HEK293 (cell line): Measurements from ENCODE around the gene WNT4.

Source experiments
- CTCF ChIA-PET: fragments of 350-600 bp; formaldehyde crosslinking; extraction: SDS; loops from one replicate; lab custom pipeline; 2021; ENCODE audit warnings: antibody characterized with exemption; lab: Yijun Ruan, JAX
- POLR2A ChIA-PET: fragments of 300-600 bp; formaldehyde crosslinking; extraction: SDS; loops from one replicate; lab custom pipeline; 2020; ENCODE audit warnings: antibody characterized with exemption, inconsistent platforms; lab: Yijun Ruan, JAX
- H3K27ac ChIP-seq: fragments of 200-500 bp; sonication (Bioruptor generic); 2 replicates; pipeline ENCODE4 v1.5.1; 2014; ENCODE audit warnings: low read depth, low read length, control low read depth, inconsistent platforms; ENCODE audit errors: extremely low read depth
- H3K36me3 ChIP-seq, 2 experiments: fragments of 200-500 bp in 1 of 2; sonication (Bioruptor generic) in 1 of 2; 1 replicate in 1 of 2; 2 replicates in 1 of 2; pipeline ENCODE4 v1.5.1; 2014 to 2017; ENCODE audit warnings: inconsistent platforms in 2 of 2, low read length in 2 of 2; ENCODE audit not compliant: control insufficient read depth in 2 of 2, insufficient read depth in 1 of 2
- H3K4me1 ChIP-seq: fragments of 200-500 bp; sonication (Bioruptor generic); 2 replicates; pipeline ENCODE4 v1.5.1; 2014; ENCODE audit warnings: mild to moderate bottlenecking, low read length, inconsistent platforms; ENCODE audit not compliant: control insufficient read depth, insufficient read depth
- H3K4me3 ChIP-seq: 2 replicates; pipeline ENCODE4 v1.5.1; 2011; ENCODE audit warnings: low read depth, mild to moderate bottlenecking, control low read depth, low read length, moderate library complexity
- H3K9me3 ChIP-seq: fragments of 200-500 bp; sonication (Bioruptor generic); 2 replicates; pipeline ENCODE4 v1.5.1; 2014; ENCODE audit warnings: low read depth, low read length, inconsistent platforms; ENCODE audit not compliant: control insufficient read depth, insufficient read depth
- BCL11B ChIP-seq: fragments of 450-650 bp; formaldehyde crosslinking; IDR thresholded peaks from 2 replicates; pipeline ENCODE4 v1.5.1; 2016; ENCODE audit warnings: low read depth, missing biosample characterization, missing genetic modification characterization
- EGR2 ChIP-seq: fragments of 450-650 bp; formaldehyde crosslinking; IDR thresholded peaks from 2 replicates; pipeline ENCODE4 v1.5.1; 2016; ENCODE audit warnings: low read depth, missing biosample characterization, missing genetic modification characterization
- SCRT2 ChIP-seq: fragments of 450-650 bp; formaldehyde crosslinking; IDR thresholded peaks from 2 replicates; pipeline ENCODE4 v1.5.1; 2016; ENCODE audit warnings: missing biosample characterization, missing genetic modification characterization
- WT1 ChIP-seq: fragments of 450-650 bp; formaldehyde crosslinking; IDR thresholded peaks from 2 replicates; pipeline ENCODE4 v1.5.1; 2016; ENCODE audit warnings: missing biosample characterization, missing genetic modification characterization
- ZNF561 ChIP-seq: fragments of 450-650 bp; IDR thresholded peaks from 2 replicates; pipeline ENCODE4 v1.5.1; 2018; ENCODE audit warnings: missing biosample characterization, missing genetic modification characterization, borderline replicate concordance
- ZNF629 ChIP-seq: fragments of 450-650 bp; formaldehyde crosslinking; IDR thresholded peaks from 2 replicates; pipeline ENCODE4 v1.5.1; 2017; ENCODE audit warnings: missing biosample characterization, missing genetic modification characterization
- ZNF747 ChIP-seq: fragments of 450-650 bp; formaldehyde crosslinking; IDR thresholded peaks from 2 replicates; pipeline ENCODE4 v1.5.1; 2016; ENCODE audit warnings: missing biosample characterization, missing genetic modification characterization
- ZNF830 ChIP-seq: fragments of 450-650 bp; IDR thresholded peaks from 2 replicates; pipeline ENCODE4 v1.5.0; 2018; ENCODE audit warnings: missing biosample characterization, missing genetic modification characterization, low read depth, mild to moderate bottlenecking, moderate library complexity
- ZSCAN16 ChIP-seq: fragments of 450-650 bp; formaldehyde crosslinking; IDR thresholded peaks from 2 replicates; pipeline ENCODE4 v1.5.1; 2016; ENCODE audit warnings: missing biosample characterization, missing genetic modification characterization
- ZSCAN30 ChIP-seq: fragments of 450-650 bp; IDR thresholded peaks from 2 replicates; pipeline ENCODE4 v1.5.1; 2018; ENCODE audit warnings: missing biosample characterization, mild to moderate bottlenecking, missing genetic modification characterization, moderate library complexity
- TF ChIP-seq, protein P1 (sequence below): fragments of 450-650 bp; formaldehyde crosslinking; IDR thresholded peaks from 2 replicates; pipeline ENCODE4 v1.5.1; 2016; ENCODE audit warnings: missing biosample characterization, missing genetic modification characterization
- TF ChIP-seq, protein P2 (sequence below): fragments of 450-650 bp; formaldehyde crosslinking; IDR thresholded peaks from 2 replicates; pipeline ENCODE4 v1.5.1; 2016; ENCODE audit warnings: missing biosample characterization, missing genetic modification characterization
- TF ChIP-seq, protein P3 (sequence below): fragments of 450-650 bp; formaldehyde crosslinking; IDR thresholded peaks from 2 replicates; pipeline ENCODE4; 2016; ENCODE audit warnings: missing biosample characterization, missing genetic modification characterization
- TF ChIP-seq, protein P4 (sequence below): fragments of 450-650 bp; formaldehyde crosslinking; IDR thresholded peaks from 2 replicates; pipeline ENCODE4 v1.5.1; 2016; ENCODE audit warnings: missing biosample characterization, missing genetic modification characterization, low read depth

WNT4 gene

DNA sequence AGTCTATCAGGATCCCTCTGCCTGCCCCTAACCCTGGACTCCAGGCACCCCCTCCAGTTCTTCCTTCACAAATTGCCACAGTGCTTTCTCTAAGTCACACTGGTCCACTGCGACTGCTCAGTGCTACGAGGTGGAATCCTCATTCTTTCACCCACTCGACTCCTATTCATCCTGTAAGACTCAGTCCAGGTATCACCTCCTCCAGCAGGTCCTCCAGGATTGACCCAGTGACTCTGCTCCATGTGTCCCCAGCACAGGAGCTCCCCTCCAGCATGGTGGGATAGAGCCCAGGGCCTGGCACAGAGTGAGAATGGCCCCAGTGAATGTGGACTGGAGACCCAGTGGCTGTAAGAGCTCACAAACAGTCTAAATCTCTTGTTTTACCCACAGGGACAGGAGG, 45.5 kb upstream of the WNT4 start (continued):
- no peak for TF ChIP-seq BCL11B (tag by site-specific recombination)
- TF ChIP-seq, protein P1, sequence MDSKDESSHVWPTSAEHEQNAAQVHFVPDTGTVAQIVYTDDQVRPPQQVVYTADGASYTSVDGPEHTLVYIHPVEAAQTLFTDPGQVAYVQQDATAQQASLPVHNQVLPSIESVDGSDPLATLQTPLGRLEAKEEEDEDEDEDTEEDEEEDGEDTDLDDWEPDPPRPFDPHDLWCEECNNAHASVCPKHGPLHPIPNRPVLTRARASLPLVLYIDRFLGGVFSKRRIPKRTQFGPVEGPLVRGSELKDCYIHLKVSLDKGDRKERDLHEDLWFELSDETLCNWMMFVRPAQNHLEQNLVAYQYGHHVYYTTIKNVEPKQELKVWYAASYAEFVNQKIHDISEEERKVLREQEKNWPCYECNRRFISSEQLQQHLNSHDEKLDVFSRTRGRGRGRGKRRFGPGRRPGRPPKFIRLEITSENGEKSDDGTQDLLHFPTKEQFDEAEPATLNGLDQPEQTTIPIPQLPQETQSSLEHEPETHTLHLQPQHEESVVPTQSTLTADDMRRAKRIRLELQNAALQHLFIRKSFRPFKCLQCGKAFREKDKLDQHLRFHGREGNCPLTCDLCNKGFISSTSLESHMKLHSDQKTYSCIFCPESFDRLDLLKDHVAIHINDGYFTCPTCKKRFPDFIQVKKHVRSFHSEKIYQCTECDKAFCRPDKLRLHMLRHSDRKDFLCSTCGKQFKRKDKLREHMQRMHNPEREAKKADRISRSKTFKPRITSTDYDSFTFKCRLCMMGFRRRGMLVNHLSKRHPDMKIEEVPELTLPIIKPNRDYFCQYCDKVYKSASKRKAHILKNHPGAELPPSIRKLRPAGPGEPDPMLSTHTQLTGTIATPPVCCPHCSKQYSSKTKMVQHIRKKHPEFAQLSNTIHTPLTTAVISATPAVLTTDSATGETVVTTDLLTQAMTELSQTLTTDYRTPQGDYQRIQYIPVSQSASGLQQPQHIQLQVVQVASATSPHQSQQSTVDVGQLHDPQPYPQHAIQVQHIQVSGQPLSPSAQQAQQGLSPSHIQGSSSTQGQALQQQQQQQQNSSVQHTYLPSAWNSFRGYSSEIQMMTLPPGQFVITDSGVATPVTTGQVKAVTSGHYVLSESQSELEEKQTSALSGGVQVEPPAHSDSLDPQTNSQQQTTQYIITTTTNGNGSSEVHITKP (tag by site-specific recombination) = no peak

DNA sequence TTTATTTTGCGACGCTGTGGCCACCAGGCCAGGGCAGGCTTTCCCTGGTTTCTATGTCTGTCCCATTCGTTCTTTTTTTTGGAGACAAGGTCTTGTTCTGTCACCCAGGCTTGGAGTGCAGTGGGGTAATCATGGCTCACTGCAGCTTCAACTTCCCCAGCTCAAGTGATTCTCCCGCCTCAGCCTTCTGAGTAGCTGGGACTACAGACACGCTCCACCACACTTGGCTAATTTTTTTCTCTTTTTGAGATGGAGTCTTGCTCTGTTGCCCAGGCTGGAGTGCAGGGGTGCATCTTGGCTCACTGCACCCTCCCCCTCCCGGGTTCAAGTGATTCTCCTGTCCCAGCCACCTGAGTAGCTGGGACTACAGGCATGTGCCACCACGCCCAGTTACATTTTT, 43.4 kb upstream of the WNT4 start:
- Histone ChIP-seq H3K9me3 (no peaks in the 10 kb centered on the region), H3K36me3 (no peaks in the 10 kb centered on the region), H3K4me1 (no peaks in the 10 kb centered on the region), H3K27ac (no peak overlapping the region), H3K4me3 (no peak overlapping the region)
- ChIA-PET POLR2A (no interaction called here), CTCF (no interaction called here)
- no peak for TF ChIP-seq ZNF561 (tag by site-specific recombination)
- TF ChIP-seq, protein P2, sequence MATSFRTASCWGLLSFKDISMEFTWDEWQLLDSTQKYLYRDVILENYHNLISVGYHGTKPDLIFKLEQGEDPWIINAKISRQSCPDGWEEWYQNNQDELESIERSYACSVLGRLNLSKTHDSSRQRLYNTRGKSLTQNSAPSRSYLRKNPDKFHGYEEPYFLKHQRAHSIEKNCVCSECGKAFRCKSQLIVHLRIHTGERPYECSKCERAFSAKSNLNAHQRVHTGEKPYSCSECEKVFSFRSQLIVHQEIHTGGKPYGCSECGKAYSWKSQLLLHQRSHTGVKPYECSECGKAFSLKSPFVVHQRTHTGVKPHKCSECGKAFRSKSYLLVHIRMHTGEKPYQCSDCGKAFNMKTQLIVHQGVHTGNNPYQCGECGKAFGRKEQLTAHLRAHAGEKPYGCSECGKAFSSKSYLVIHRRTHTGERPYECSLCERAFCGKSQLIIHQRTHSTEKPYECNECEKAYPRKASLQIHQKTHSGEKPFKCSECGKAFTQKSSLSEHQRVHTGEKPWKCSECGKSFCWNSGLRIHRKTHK (tag by site-specific recombination) = no peak
- TF ChIP-seq ZNF747 (tag by site-specific recombination) = no peak
- no peak for TF ChIP-seq EGR2 (tag by site-specific recombination)

DNA sequence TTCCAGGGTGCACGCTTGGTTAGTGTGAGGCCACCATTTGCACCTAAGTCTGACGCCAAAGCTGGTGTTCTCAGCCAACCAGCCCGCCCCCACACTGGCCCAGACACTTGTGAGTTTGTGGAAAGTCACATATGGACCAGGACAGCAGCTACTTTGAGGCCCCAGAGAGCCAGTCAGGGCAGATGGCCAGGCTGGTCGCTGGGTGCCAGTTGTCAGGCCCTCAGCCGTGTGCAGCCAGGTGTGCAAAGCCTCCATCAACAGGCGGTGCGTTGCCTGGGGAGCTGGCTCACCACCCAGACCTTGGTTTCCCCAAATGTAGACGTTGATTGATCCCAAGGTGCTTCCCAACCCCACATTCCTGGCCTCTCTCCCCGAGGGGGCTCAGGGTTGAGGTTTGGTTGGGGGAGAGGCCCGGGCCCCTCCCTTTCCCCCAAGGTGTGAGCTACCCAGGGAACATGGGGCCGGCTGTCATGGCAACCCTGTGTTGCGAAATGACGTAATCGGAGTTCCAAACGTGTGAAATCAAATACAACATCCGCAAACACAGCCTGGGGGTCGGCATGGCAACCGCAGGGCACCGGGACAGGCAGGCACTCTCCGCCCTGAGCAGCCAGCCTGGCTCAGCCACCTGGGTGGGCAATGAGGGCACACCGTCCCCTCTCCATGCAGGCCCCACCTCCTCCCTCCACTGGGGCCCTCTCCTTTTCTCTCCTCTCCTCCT, 42.2 kb upstream of the WNT4 start:
- CTCF ChIA-PET = no interaction called here
- Histone ChIP-seq H3K27ac (no peak overlapping the region), H3K4me3 (no peak overlapping the region), H3K36me3 (no peaks in the 10 kb centered on the region)
- TF ChIP-seq SCRT2 (tag by site-specific recombination) (peak; percentile 23; the same call in 1 of the 2 replicates), ZSCAN16 (tag by site-specific recombination) (no peak), ZNF830 (tag by site-specific recombination) (no peak), BCL11B (tag by site-specific recombination) (no peak), WT1 (tag by site-specific recombination) (no peak), ZSCAN30 (tag by site-specific recombination) (no peak), ZNF629 (tag by site-specific recombination) (peak; percentile 74)
- TF ChIP-seq, protein P3, sequence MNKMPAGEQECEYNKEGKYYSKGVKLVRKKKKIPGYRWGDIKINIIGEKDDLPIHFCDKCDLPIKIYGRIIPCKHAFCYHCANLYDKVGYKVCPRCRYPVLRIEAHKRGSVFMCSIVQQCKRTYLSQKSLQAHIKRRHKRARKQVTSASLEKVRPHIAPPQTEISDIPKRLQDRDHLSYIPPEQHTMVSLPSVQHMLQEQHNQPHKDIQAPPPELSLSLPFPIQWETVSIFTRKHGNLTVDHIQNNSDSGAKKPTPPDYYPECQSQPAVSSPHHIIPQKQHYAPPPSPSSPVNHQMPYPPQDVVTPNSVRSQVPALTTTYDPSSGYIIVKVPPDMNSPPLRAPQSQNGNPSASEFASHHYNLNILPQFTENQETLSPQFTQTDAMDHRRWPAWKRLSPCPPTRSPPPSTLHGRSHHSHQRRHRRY = no peak
- TF ChIP-seq, protein P4, sequence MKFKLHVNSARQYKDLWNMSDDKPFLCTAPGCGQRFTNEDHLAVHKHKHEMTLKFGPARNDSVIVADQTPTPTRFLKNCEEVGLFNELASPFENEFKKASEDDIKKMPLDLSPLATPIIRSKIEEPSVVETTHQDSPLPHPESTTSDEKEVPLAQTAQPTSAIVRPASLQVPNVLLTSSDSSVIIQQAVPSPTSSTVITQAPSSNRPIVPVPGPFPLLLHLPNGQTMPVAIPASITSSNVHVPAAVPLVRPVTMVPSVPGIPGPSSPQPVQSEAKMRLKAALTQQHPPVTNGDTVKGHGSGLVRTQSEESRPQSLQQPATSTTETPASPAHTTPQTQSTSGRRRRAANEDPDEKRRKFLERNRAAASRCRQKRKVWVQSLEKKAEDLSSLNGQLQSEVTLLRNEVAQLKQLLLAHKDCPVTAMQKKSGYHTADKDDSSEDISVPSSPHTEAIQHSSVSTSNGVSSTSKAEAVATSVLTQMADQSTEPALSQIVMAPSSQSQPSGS (tag by site-specific recombination) = peak; percentile 67
- TF ChIP-seq, all 188 proteins: peak for 3
- no peaks in the 10 kb centered on the region for H3K4me1 ChIP-seq
- H3K9me3 ChIP-seq = no peaks in the 10 kb centered on the region
- POLR2A ChIA-PET = interaction anchor here (1.3 kb wide), 1 partner anchor 38 kb away, joined by 3 read pairs; no protein-coding TSS in a partner anchor
